GM18868 (cell line): Measurements from ENCODE around the gene PLAGL1.
"Not testable (repeated sequence)": the region's sequence is repeated elsewhere in the genome, so short reads cannot be mapped to it uniquely, and the experiment has no call there.

Experiments used
- ATAC-seq: cut with Tn5 transposase; IDR thresholded peaks from one replicate; pipeline ENCODE4 v1.9.1; 2021; ENCODE audit warnings: mild to moderate bottlenecking, moderate library complexity; ENCODE audit not compliant: unreplicated experiment

The PLAGL1 gene

GRCh38 chr6:144012534-144012933, 4.5 kb upstream of the PLAGL1 start:
- no peak for ATAC-seq

- ATAC-seq: not testable (repeated sequence)
Observed at GRCh38 chr6:144009628-144010027, 1.6 kb upstream of the PLAGL1 start.

- ATAC-seq: no peak
Observed at GRCh38 chr6:144008846-144009245, 787 bp upstream of the PLAGL1 start.

- peak; percentile 38 for ATAC-seq
Observed at GRCh38 chr6:144007478-144008119, 460 bp downstream of the PLAGL1 start.

GRCh38 chr6:144006736-144007477, 1.2 kb downstream of the PLAGL1 start:
- ATAC-seq: no peak

GRCh38 chr6:143999406-143999805, 8.7 kb downstream of the PLAGL1 start:
- no peak for ATAC-seq

- no peak for ATAC-seq
Observed at GRCh38 chr6:143998686-143999085, 9.4 kb downstream of the PLAGL1 start.

- ATAC-seq: no peak
Observed at GRCh38 chr6:143993965-143994646, 14.0 kb downstream of the PLAGL1 start.

- no peak for ATAC-seq
Observed at GRCh38 chr6:143992285-143992684, 15.8 kb downstream of the PLAGL1 start.

- no peak for ATAC-seq
Observed at GRCh38 chr6:143986463-143987065, 21.5 kb downstream of the PLAGL1 start.

GRCh38 chr6:143984666-143985065, 23.4 kb downstream of the PLAGL1 start:
- no peak for ATAC-seq

- no peak for ATAC-seq
Observed at GRCh38 chr6:143982968-143983367, 25.1 kb downstream of the PLAGL1 start.

GRCh38 chr6:143980921-143981320, 27.1 kb downstream of the PLAGL1 start:
- ATAC-seq: no peak

GRCh38 chr6:143976806-143977349, 31.2 kb downstream of the PLAGL1 start:
- ATAC-seq: no peak

- no peak for ATAC-seq
Observed at GRCh38 chr6:143974089-143974488, 34.0 kb downstream of the PLAGL1 start.

- no peak for ATAC-seq
Observed at GRCh38 chr6:143973097-143973966, 34.7 kb downstream of the PLAGL1 start.

- no peak for ATAC-seq
Observed at GRCh38 chr6:143971482-143972205, 36.4 kb downstream of the PLAGL1 start.

GRCh38 chr6:143970456-143971218, 37.4 kb downstream of the PLAGL1 start:
- ATAC-seq: no peak

GRCh38 chr6:143969077-143969476, 39.0 kb downstream of the PLAGL1 start:
- no peak for ATAC-seq
